Tibial nerve (tissue), 4 donors: ENCODE measurements around the gene CEACAM7.

Experiments used
- EP300 ChIP-seq, 2 donors: sonication (generic); formaldehyde crosslinking; IDR thresholded peaks; one replicate each; pipeline ENCODE4 v1.6.1; 2017; ENCODE audit warnings: antibody characterized with exemption in 2 of 2, mild to moderate bottlenecking in 1 of 2
- TF ChIP-seq, protein P1 (sequence below), 5 experiments: fragments of 200-600 bp in 3 of 5; fragments of 450-650 bp in 2 of 5; sonication (generic) in 3 of 5; IDR thresholded peaks; one replicate each; pipeline ENCODE4 v1.5.1; 2016 to 2019; ENCODE audit warnings: antibody characterized with exemption in 5 of 5, mild to moderate bottlenecking in 3 of 5, moderate library complexity in 2 of 5

DNA sequence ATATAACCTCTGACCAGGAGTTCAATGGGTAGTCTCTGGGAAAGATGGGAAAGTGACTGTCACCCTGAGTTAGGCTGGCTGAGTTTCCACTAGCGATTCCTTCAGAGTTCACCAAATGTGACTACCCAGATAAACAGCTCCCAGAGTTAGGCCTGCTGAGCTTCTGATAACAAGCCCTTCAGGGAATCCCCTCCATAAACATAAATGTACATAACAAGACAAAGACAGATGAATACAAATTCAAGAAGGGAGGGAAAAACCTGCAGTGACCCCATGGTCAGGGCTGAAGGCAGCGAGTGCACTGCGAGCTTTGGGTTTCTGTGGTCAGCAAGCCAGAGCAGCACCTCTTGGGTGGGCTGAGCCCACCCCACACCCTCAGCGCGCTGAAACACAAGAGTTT lies 35.8 kb downstream of the CEACAM7 start:
- TF ChIP-seq, protein P1, sequence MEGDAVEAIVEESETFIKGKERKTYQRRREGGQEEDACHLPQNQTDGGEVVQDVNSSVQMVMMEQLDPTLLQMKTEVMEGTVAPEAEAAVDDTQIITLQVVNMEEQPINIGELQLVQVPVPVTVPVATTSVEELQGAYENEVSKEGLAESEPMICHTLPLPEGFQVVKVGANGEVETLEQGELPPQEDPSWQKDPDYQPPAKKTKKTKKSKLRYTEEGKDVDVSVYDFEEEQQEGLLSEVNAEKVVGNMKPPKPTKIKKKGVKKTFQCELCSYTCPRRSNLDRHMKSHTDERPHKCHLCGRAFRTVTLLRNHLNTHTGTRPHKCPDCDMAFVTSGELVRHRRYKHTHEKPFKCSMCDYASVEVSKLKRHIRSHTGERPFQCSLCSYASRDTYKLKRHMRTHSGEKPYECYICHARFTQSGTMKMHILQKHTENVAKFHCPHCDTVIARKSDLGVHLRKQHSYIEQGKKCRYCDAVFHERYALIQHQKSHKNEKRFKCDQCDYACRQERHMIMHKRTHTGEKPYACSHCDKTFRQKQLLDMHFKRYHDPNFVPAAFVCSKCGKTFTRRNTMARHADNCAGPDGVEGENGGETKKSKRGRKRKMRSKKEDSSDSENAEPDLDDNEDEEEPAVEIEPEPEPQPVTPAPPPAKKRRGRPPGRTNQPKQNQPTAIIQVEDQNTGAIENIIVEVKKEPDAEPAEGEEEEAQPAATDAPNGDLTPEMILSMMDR (IDR thresholded peaks at IDR 0.05): no peak
- no peak for TF ChIP-seq EP300 (IDR thresholded peaks at IDR 0.05)
